PC-3 (cell line): ENCODE data around the gene IGSF23.
"Not testable (repeated sequence)": the region's sequence is repeated elsewhere in the genome, so short reads cannot be mapped to it uniquely, and the experiment has no call there.

Experiments
- CTCF ChIP-seq: fragments of 300-600 bp; sonication (generic); conservative IDR thresholded peaks from 2 replicates; pipeline ENCODE4 v1.5.1; 2017; ENCODE audit warnings: antibody characterized with exemption, low read depth, mild to moderate bottlenecking, low read length
- EZH2 ChIP-seq: fragments of 300-600 bp; sonication (generic); IDR thresholded peaks from one replicate; pipeline ENCODE4 v1.6.1; 2017; ENCODE audit warnings: antibody characterized with exemption, mild to moderate bottlenecking, low read length; ENCODE audit not compliant: unreplicated experiment
- EZH2phosphoT487 ChIP-seq: fragments of 300-600 bp; sonication (generic); IDR thresholded peaks from 2 replicates; pipeline ENCODE4 v1.6.1; 2018; ENCODE audit warnings: mild to moderate bottlenecking, antibody characterized with exemption, low read length, borderline replicate concordance

- TF ChIP-seq CTCF, EZH2, EZH2phosphoT487: not testable (repeated sequence)
Observed at GRCh38 chr19:44684396-44684795, 71.0 kb downstream of the IGSF23 start.
